ENCODE results near the gene CLDN3. TPM values are rescaled to one million over a fixed set of nuclear protein-coding genes. Genes with fewer than 3 reads are reported as not detected.
"Not testable (repeated sequence)": the region's sequence is repeated elsewhere in the genome, so short reads cannot be mapped to it uniquely, and the experiment has no call there.

Gene CLDN3
- total RNA-seq, 1 experiment from 2014 or later: 21.0 TPM

DNA sequence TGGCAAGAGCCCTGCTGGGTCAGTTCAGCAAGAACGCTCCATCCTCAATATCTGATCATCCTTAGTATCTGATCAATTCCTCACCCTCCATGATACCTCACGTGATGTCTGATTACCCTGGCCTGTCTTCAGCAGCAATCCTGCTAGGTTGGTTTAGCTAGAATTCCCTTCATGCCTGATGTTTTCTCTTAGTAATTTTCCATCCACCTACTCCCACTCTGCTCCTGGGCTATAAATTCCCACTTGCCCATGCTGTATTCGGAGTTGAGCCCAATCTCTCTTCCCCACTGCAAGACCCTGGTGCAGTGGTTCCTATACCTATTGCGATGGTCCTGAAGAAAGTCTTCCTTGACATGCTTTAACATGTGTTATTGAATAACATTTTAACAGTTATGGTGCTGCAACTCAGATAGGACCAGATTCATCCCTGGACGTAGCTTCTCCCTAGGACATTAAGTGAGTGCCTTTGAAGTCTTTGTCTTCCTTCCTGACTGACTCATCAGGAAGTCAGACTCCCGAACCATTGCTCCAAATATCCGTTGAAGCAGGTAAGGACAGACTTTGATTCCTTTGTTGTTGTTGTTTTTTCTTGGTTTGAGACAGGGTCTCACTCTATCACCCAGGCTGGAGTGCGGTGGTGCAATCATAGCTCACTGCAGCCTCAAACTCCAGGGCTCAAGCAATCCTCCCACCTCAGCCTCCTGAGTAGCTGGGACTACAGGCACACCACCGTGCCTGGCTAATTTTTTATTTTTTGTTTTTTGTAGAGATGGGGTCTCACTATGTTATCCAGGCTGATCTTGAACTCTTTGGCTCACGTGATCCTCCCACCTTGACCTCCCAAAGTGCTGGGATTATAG, 29.4 kb upstream of the CLDN3 start:
- no TSS peak for BruUV-seq (replicated peaks)
- intact Hi-C loops (cut with micrococcal nuclease; ENCODE audit: unreplicated experiment): loop anchor here (10.0 kb wide), 1 partner anchor 55 kb away; no protein-coding TSS in a partner anchor
- POLR2A ChIA-PET: no interaction called here

DNA sequence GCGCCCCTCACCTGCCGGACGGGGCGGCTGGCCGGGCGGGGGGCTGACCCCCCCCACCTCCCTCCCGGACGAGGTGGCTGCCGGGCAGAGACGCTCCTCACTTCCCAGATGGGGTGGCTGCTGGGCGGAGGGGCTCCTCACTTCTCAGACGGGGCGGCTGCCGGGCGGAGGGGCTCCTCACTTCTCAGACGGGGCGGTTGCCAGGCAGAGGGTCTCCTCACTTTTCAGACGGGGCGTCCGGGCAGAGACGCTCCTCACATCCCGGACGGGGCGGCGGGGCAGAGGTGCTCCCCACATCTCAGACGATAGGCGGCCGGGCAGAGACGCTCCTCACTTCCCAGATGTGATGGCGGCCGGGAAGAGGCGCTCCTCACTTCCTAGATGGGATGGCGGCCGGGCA, 27.1 kb upstream of the CLDN3 start:
- CTCF ChIA-PET; POLR2A ChIA-PET; H3K9me3 Mint-ChIP-seq (ENCODE audit: unreplicated experiment); BruUV-seq (replicated peaks); H3K4me3 Mint-ChIP-seq (ENCODE audit: unreplicated experiment); H3K27me3 Mint-ChIP-seq (ENCODE audit: insufficient read depth, unreplicated experiment); H3K4me3 ChIP-seq (ENCODE audit: low read depth, low read length); H3K9me3 ChIP-seq; H3K27ac Mint-ChIP-seq (ENCODE audit: unreplicated experiment); H3K36me3 ChIP-seq (ENCODE audit: control insufficient read depth, insufficient read depth, low read length); DNase-seq; H3K27me3 ChIP-seq (replicated peaks; ENCODE audit: control insufficient read depth, insufficient read depth, low read length): not testable (repeated sequence)
- Mint-ChIP-seq H3K4me1 (ENCODE audit: low read depth, unreplicated experiment) (peaks cover 36% of the 10 kb centered on the region), H3K36me3 (ENCODE audit: insufficient read depth, unreplicated experiment) (peaks cover 10% of the 10 kb centered on the region)
- intact Hi-C loops (cut with micrococcal nuclease; ENCODE audit: unreplicated experiment): loop anchor here (10.0 kb wide), 1 partner anchor 58 kb away; no protein-coding TSS in a partner anchor
- H3K4me1 ChIP-seq: peaks cover 30% of the 10 kb centered on the region

More for the DNA sequence above, 29.4 kb upstream of the CLDN3 start:
- Histone ChIP-seq H3K4me3 (ENCODE audit: low read depth, low read length) (no peak overlapping the region), H3K9me3 (no peaks in the 10 kb centered on the region), H3K36me3 (ENCODE audit: control insufficient read depth, insufficient read depth, low read length) (no peaks in the 10 kb centered on the region), H3K27me3 (replicated peaks; ENCODE audit: control insufficient read depth, insufficient read depth, low read length) (no peaks in the 10 kb centered on the region), H3K4me1 (peaks cover 11% of the 10 kb centered on the region)
- CTCF ChIA-PET: no interaction called here
- Mint-ChIP-seq H3K27ac (ENCODE audit: unreplicated experiment) (peak overlapping the region; percentile 24), H3K4me1 (ENCODE audit: low read depth, unreplicated experiment) (peaks cover 19% of the 10 kb centered on the region), H3K9me3 (ENCODE audit: unreplicated experiment) (no peaks in the 10 kb centered on the region), H3K4me3 (ENCODE audit: unreplicated experiment) (peak overlapping the region; percentile 2), H3K27me3 (ENCODE audit: insufficient read depth, unreplicated experiment) (no peaks in the 10 kb centered on the region), H3K36me3 (ENCODE audit: insufficient read depth, unreplicated experiment) (peaks cover 10% of the 10 kb centered on the region)
- TF ChIP-seq, protein P1, sequence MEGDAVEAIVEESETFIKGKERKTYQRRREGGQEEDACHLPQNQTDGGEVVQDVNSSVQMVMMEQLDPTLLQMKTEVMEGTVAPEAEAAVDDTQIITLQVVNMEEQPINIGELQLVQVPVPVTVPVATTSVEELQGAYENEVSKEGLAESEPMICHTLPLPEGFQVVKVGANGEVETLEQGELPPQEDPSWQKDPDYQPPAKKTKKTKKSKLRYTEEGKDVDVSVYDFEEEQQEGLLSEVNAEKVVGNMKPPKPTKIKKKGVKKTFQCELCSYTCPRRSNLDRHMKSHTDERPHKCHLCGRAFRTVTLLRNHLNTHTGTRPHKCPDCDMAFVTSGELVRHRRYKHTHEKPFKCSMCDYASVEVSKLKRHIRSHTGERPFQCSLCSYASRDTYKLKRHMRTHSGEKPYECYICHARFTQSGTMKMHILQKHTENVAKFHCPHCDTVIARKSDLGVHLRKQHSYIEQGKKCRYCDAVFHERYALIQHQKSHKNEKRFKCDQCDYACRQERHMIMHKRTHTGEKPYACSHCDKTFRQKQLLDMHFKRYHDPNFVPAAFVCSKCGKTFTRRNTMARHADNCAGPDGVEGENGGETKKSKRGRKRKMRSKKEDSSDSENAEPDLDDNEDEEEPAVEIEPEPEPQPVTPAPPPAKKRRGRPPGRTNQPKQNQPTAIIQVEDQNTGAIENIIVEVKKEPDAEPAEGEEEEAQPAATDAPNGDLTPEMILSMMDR (IDR thresholded peaks at IDR 0.05; ENCODE audit: insufficient read depth in 1 of 2, low read depth in 1 of 2, low read length in 1 of 2, severe bottlenecking in 1 of 2, unreplicated experiment in 1 of 2): no peak
- DNase-seq: no peak

DNA sequence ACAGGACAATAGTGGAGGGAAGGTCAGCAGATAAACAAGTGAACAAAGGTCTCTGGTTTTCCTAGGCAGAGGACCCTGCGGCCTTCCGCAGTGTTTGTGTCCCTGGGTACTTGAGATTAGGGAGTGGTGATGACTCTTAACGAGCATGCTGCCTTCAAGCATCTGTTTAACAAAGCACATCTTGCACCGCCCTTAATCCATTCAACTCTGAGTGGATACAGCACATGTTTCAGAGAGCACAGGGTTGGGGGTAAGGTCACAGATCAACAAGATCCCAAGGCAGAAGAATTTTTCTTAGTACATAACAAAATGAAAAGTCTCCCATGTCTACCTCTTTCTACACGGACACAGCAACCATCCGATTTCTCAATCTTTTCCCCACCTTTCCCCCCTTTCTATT, 26.6 kb upstream of the CLDN3 start:
- H3K9me3 Mint-ChIP-seq (ENCODE audit: unreplicated experiment); H3K27me3 Mint-ChIP-seq (ENCODE audit: insufficient read depth, unreplicated experiment); H3K27me3 ChIP-seq (replicated peaks; ENCODE audit: control insufficient read depth, insufficient read depth, low read length); H3K27ac Mint-ChIP-seq (ENCODE audit: unreplicated experiment); BruUV-seq (replicated peaks); H3K4me3 ChIP-seq (ENCODE audit: low read depth, low read length); H3K36me3 ChIP-seq (ENCODE audit: control insufficient read depth, insufficient read depth, low read length); POLR2A ChIA-PET; CTCF ChIA-PET; H3K4me3 Mint-ChIP-seq (ENCODE audit: unreplicated experiment); H3K9me3 ChIP-seq; DNase-seq: not testable (repeated sequence)
- Mint-ChIP-seq H3K36me3 (ENCODE audit: insufficient read depth, unreplicated experiment) (peaks cover 10% of the 10 kb centered on the region), H3K4me1 (ENCODE audit: low read depth, unreplicated experiment) (peaks cover 41% of the 10 kb centered on the region)
- intact Hi-C loops (cut with micrococcal nuclease; ENCODE audit: unreplicated experiment): loop anchor here (10.0 kb wide), 1 partner anchor 58 kb away; no protein-coding TSS in a partner anchor
- peaks cover 35% of the 10 kb centered on the region for H3K4me1 ChIP-seq

DNA sequence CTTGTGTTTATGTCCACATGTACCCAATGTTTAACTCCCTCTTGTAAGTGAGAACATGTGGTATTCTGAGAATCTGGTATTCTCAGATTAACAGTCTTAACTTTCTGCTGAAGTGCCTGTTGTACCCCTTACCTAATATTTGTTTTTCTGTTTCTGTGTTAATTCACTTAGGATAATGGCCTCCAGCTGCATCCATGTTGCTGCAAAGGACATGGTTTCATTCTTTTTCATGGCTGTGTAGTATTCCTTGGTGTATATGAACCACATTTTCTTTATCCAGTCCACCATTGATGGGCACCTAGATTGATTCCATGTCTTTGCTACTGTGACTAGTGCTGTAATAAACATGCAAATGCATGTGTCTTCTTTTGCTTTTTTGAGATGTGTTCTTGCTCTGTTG, 25.1 kb upstream of the CLDN3 start:
- peaks cover 16% of the 10 kb centered on the region for H3K36me3 Mint-ChIP-seq (ENCODE audit: insufficient read depth, unreplicated experiment)
- H3K27me3 Mint-ChIP-seq (ENCODE audit: insufficient read depth, unreplicated experiment); H3K36me3 ChIP-seq (ENCODE audit: control insufficient read depth, insufficient read depth, low read length); H3K4me3 ChIP-seq (ENCODE audit: low read depth, low read length); H3K9me3 ChIP-seq; H3K9me3 Mint-ChIP-seq (ENCODE audit: unreplicated experiment); H3K27me3 ChIP-seq (replicated peaks; ENCODE audit: control insufficient read depth, insufficient read depth, low read length); H3K27ac Mint-ChIP-seq (ENCODE audit: unreplicated experiment); BruUV-seq (replicated peaks); DNase-seq; CTCF ChIA-PET; H3K4me3 Mint-ChIP-seq (ENCODE audit: unreplicated experiment); POLR2A ChIA-PET: not testable (repeated sequence)
- H3K4me1 Mint-ChIP-seq (ENCODE audit: low read depth, unreplicated experiment): peaks cover 46% of the 10 kb centered on the region
- peaks cover 44% of the 10 kb centered on the region for H3K4me1 ChIP-seq
- intact Hi-C loops (cut with micrococcal nuclease; ENCODE audit: unreplicated experiment): loop anchor here (10.0 kb wide), 1 partner anchor 60 kb away; no protein-coding TSS in a partner anchor

DNA sequence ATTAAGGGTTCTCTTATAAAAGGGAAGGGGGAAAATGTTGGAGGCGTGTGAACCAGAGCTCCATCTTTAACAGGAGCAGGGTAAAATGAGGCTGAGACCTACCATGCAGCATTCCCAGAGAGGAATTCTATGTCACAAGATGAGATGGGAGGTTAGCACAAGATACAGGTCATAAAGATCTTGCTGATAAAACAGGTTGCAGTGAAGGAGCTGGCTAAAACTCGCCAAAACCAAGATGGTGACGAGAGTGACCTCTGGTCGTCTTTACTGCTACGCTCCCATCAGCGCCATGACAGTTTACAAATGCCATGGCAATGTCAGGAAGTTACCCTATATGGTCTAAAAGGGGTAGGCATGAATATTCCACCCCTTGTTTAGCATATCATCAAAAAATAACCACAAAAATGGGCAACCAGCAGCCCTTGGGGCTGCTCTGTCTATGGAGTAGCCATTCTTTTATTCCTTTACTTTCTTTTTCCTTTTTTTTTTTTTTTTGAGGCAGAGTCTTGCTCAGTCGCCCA, 21.2 kb upstream of the CLDN3 start:
- CTCF ChIA-PET; H3K9me3 ChIP-seq; H3K27me3 ChIP-seq (replicated peaks; ENCODE audit: control insufficient read depth, insufficient read depth, low read length); H3K4me3 ChIP-seq (ENCODE audit: low read depth, low read length); BruUV-seq (replicated peaks); H3K27me3 Mint-ChIP-seq (ENCODE audit: insufficient read depth, unreplicated experiment); H3K36me3 ChIP-seq (ENCODE audit: control insufficient read depth, insufficient read depth, low read length); H3K4me3 Mint-ChIP-seq (ENCODE audit: unreplicated experiment); H3K36me3 Mint-ChIP-seq (ENCODE audit: insufficient read depth, unreplicated experiment); H3K9me3 Mint-ChIP-seq (ENCODE audit: unreplicated experiment): not testable (repeated sequence)
- peak overlapping the region; percentile 34 for H3K27ac Mint-ChIP-seq (ENCODE audit: unreplicated experiment)
- DNase-seq: peak in 1 of 2 experiments; percentile 51
- H3K4me1 Mint-ChIP-seq (ENCODE audit: low read depth, unreplicated experiment): peaks cover 37% of the 10 kb centered on the region
- intact Hi-C loops (cut with micrococcal nuclease; ENCODE audit: unreplicated experiment): loop anchor here (10.0 kb wide), 1 partner anchor 64 kb away; no protein-coding TSS in a partner anchor
- H3K4me1 ChIP-seq: peaks cover 51% of the 10 kb centered on the region
- POLR2A ChIA-PET: interaction anchor here (0.7 kb wide), 1 partner anchor 48 kb away, joined by 3 read pairs; no protein-coding TSS in a partner anchor
